Stromal cell of bone marrow (primary cell): ENCODE measurements around the gene DTX1.

ENCODE experiments used
- DNase-seq: peaks from one replicate; pipeline ENCODE4 v3.0.0-alpha.2; 2012; ENCODE audit warnings: low read depth

Gene DTX1

DNA sequence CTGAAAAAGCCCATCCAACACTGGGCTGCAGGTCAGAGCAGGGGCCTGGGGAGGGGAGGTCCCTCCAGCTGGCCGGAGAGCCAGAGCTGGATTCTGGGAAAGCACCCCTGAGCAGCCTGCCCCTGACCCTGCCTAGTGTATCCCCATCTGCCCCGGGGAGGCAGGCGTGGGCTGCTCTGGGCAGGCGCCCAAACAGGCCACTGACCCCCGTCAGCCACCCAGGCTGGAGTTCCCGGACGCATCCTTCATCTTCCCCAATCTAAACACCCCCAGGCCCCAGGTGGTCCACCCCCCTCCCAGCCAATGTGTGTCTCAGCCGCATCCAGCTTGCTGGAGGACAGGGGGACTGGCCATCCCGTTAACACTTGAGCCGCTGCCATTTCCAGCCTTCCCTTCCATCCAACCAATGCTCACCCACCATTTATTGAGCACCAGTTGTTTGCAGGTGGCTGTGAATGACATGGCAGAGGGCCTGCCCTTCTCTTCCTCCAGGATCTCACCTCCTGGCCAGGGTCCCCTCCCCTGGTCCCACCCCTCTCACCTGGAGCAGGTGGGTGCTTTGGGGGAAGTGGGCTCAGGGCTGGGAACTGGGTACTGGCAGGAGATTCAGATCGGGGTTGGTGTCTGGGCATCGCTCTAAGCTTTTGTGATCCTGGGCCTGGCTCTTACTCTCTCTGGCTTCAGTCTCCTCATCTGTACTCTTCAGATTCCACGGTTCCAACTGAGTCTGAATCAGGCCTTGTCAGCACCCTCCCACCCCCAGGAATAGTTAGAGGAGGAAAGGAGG lies 743 bp upstream of the DTX1 start:
- no peak for DNase-seq

DNA sequence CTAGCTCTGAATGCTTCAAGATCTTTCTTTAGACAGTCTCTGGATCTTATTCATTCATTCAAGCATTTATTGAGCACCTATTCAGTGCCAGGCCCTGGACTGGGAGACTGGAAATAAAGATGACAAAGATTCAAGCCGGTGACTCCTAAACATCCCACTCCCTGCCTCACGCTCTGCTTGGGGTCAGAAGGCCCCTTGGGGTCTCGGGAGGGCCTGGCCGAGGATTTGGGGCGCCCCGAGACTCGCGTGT lies 224 bp upstream of the DTX1 start:
- DNase-seq = no peak

DNA sequence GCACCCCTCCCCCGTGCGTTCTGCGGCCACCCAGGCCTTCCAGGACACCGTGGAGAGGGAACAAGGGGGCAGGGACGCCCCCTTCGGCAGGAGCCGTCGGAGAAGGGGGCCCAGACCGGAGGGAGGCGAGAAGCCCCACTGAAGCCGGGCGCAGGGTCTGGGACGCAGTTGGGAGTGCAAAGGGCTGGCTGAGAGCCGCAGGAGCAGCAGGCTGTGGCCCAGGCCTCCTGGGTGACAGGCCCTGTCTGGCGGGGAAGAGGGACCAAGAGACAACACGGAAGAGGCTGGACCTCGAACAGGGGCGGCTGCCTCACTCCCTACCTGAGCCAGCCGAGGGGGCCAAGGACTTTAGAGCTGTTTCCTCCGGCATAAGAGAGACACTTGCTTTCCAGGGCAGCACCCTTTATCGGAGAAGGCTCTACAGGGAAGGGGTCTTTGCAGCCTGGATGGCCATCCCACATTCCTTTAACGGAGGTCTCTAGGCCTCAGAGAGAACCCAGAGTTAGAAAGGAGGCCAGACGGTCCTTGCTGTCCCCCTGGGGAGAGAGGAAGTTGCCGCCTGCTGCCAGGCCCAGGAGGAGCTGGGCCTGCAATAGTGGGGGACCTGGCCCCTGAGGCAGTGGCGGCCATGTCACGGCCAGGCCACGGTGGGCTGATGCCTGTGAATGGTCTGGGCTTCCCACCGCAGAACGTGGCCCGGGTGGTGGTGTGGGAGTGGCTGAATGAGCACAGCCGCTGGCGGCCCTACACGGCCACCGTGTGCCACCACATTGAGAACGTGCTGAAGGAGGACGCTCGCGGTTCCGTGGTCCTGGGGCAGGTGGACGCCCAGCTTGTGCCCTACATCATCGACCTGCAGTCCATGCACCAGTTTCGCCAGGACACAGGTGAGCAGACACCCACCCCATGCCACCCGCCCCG lies 1.3 kb downstream of the DTX1 start:
- DNase-seq = no peak

DNA sequence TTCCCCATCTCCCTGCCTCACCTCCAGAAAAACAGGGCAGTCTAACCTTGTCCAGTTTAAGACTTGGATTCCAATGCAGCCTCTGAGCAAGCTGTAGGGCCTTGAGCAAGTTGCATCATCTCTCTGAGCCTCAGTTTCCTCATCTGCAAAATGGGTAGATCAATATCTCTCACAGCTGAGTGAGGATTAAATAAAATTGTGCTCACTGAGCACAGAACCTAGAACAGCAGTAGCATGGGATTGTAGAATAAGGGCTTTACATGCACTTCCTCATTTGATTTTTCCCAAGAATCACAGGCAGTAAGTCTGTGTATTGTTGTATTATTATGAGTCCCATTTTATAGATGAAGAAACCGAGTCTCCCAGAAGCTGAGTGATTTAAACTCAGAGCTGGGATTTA lies 2.0 kb downstream of the DTX1 start:
- no peak for DNase-seq

- DNase-seq = no peak
Observed at GRCh38 chr12:113059071-113059595, 2.6 kb downstream of the DTX1 start.

DNA sequence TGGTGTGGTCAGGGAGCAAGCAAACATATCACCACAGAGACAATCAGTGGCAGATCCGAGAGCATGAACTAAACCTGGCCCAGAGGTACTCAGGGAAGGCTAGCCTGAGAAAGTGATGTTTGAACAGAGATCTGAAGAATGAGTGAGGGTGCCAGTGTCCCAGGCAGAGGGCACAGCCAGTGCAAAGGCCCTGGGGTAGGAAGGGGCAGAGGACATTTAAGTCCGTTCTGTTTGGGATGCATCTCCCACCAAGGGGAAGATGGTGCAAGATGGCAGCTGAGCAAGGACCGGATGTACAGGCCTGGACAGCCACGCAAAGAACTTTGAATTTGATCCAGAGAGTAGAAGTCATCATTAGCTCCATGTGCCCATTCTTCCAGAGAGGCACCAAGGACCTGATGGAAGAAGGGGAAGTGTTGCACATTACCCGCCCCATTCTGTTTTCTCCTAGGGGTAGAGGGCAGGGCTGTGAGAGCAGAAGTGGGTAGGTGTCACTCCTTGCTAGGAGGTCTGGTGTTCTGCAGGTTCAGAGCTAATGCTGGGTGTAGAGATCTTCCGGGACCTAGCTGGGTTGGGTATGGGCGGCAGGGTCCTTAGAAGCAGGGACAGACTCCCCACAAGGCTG lies 3.9 kb downstream of the DTX1 start:
- no peak for DNase-seq

DNA sequence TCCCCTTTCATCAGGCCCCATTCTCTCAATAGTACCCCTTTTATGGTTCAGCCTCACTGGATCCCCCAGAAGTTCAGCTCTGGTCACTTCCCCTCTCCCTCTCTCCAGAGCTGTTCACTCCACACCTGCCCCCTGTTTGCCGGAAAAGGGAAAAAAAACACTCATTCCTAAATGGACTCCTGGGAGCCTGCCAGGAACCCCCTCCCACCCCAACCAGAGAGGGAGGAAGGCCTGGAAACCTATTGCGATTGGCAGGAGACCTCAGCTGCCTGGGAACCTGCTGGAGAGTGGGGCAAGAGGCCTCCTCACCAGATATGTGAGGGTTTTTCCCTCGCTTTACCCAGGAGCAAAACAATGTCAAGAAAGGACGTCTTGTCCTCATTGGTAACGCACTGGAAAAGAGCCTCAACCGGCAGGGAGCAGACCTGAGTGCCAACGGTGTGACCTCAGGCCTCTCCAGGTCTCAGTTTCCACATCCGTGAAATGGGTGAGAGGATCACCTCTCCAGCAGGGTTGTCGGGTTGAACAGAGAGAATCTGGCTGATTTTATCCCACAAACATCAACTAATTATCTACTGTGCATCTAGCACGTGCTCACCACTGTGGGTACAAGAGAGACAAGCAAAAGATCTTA lies 4.6 kb downstream of the DTX1 start:
- no peak for DNase-seq

GRCh38 chr12:113062502-113063395 lies 6.2 kb downstream of the DTX1 start:
- DNase-seq = no peak

DNA sequence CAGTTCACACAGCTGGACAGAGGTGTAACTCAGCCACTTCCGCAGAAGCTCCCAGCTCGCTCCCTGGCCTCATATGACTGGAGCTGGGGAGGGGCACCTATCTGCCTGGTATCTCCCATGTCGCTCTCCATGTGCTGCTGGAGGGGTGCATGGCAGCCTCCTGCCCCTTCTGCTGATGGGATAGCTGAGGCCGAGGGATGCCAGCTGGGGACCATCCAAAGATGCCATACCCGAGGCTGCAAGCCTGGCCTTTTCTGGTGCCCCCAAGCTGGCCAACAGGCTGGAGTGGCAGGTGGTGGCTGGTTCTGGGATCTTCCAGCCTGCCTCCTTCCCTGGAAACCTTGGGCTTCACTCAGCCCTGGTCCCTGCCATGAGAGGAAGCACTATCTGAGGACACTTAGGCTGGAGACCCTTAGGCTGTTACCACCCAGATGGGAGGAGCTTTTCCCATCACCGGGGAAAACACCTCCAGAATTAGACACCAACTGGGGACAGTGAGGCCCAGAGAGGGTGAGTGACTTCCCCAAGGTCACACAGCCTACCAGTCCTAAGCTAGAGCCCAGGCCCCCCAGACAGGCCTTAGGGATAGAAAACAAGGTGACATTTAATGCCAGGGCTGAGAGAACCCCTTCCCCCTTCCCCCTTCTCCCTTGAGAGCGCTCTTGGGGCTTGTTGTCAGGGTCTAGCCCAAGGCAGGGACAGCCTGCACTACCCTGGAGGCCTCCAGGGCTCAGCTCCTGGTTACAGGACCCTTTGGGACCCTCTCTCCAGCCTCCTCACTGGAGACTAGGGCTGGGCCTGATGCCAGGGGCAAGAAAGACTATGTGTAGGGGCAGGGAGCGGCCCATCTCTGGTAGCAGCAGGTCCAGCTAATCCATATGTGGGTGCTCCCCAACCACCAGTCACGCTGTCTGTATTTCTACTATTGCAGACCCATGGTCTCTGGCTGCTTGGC lies 7.1 kb downstream of the DTX1 start:
- no peak for DNase-seq

DNA sequence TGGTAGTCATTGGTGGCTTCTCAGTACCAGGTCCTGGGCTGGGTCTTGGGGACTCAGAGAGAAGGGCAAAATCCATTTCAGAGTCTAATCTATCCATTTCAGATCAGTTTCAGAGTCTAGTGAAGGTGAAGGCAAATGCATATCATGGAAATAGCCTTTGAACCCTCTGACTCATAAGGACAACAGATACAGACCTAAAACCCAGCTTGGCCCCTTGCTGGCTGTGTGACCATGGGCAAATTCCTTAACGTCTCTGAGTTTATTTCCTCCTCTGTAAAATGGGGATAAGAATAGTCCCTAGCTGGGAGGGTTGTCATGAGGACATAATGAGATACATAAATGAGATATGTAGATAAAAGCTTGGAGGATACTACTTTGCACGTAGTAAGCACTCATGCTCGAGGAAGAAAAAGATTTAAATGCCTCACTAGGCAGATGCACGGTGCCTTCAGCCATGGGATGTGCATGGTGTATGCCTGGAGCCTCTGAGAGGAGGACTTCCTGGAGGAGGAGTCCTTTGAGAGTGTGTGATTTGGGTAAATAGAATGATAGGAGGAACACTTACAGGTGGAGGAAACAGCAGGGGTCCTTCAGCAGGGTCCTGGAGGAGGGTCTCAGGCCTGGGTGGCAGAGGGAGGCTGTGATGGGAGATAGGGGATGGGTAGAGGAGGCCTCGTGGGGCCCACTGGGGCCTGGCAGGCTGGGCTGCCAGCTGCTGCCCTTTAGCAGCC lies 8.0 kb downstream of the DTX1 start:
- no peak for DNase-seq

DNA sequence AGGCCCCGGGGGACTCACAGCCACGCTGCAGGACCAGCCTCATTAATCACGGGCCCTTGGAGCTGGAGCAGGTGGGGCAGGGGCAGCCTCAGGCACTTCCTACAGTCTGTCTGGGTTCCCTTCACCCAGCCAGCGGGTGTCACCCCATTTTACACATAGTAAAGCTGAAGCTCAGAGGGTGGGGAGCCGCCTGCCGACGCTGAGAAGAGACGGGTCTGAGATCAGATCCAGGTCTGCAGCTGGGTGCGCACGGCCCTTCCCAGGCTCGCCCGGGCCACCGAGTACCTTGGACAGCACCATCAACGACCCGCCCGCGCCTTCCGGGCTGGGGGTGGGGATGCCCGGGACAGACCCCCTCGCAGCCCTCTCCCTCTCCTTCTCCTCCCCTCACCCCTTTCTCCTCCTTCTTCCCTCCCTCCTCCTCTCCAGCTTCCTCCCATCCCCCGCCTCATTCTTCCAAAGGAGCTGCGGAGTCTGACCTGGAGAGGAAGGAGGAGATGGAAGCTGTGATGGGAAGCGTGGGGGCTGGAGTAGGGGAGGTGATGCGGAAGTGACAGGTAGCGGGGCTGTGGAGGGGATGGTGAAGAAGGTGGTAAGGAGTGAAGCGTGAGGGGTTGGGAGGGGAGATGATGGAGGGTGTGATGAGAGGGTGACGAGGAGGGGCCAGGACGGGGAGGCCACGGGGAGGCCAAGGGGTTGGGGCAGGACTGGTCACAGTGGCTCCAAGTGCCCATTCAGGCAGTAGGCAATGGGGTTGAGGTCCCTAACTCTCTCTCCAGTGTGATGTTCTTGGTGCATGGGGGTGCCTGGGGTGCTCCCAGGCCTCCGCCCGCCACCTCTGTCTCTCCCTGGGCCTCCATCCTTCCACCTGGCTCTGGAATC lies 8.8 kb downstream of the DTX1 start:
- DNase-seq = no peak

GRCh38 chr12:113066813-113067400 lies 10.4 kb downstream of the DTX1 start:
- DNase-seq = no peak

GRCh38 chr12:113067987-113068935 lies 11.7 kb downstream of the DTX1 start:
- no peak for DNase-seq

DNA sequence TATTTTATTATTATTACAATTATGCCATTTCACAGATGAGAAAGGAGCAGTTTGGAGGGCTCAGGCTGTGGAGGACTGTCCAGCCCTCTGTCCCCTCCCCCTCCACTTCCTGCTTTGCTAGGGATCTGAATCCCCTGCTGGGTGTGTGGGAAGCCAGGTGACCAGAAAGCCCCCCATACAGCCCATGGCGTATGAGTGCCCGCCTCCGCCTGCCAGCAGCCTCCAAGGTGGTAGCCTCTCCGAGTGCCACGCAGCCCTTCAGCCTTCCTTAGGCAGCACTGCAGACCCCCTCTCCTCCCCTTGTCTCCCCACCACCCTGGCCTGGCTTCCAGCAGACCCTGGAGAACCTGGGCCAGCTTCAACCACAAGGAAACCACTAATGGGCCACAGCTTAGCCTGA lies 12.6 kb downstream of the DTX1 start:
- DNase-seq = no peak

GRCh38 chr12:113069751-113070116 lies 13.2 kb downstream of the DTX1 start:
- DNase-seq = no peak

- no peak for DNase-seq
Observed at GRCh38 chr12:113070117-113070906, 13.8 kb downstream of the DTX1 start.
